Activated CD4-positive, alpha-beta memory T cell treated with anti-CD3 and anti-CD28 coated beads, Interleukin-2, amount 10 ng/mL, durations not matched to agents 7 days and 5 days (primary cell): ENCODE results near the gene XXYLT1. TPM values are rescaled to one million over a fixed set of nuclear protein-coding genes. Genes with fewer than 3 reads are reported as not detected.
A peak's percentile ranks its signal among the peaks of the same experiment; 100 is the strongest.

ENCODE experiments used
- CTCF ChIA-PET: fragments of 350-600 bp; sonication (Branson Sonifier 250); formaldehyde crosslinking; loops from one replicate; lab custom pipeline; 2021; ENCODE audit warnings: antibody characterized with exemption, inconsistent platforms; lab: Charles Lee
- POLR2A ChIA-PET: fragments of 350-600 bp; sonication (Branson Sonifier 250); formaldehyde crosslinking; loops from one replicate; lab custom pipeline; 2021; ENCODE audit warnings: antibody characterized with exemption; lab: Charles Lee
- DNase-seq: peaks from one replicate; pipeline ENCODE4 v3.0.0-alpha.2; 2020
- H3K27ac Mint-ChIP-seq: one replicate; pipeline ENCODE4 v1.8.0; 2021; ENCODE audit warnings: mild to moderate bottlenecking, mixed read lengths
- H3K27me3 Mint-ChIP-seq: one replicate; pipeline ENCODE4 v1.8.0; 2021; ENCODE audit warnings: mixed read lengths
- H3K36me3 Mint-ChIP-seq: one replicate; pipeline ENCODE4 v1.8.0; 2021; ENCODE audit warnings: low read depth, mixed read lengths
- H3K4me1 Mint-ChIP-seq: one replicate; pipeline ENCODE4 v1.8.0; 2021; ENCODE audit warnings: mixed read lengths
- H3K4me3 Mint-ChIP-seq: one replicate; pipeline ENCODE4 v1.8.0; 2021; ENCODE audit warnings: mild to moderate bottlenecking, mixed read lengths
- H3K9me3 Mint-ChIP-seq: one replicate; pipeline ENCODE4 v1.8.0; 2021; ENCODE audit warnings: mixed read lengths
- total RNA-seq, 2 experiments: library from RNA; stranded (reverse); gene quantifications; one replicate each; pipeline ENCODE4 v1.2.3, GENCODE V29; 2021

The XXYLT1 gene
- total RNA-seq, 2 experiments from 2014 or later = 5.0 to 5.6 TPM

DNA sequence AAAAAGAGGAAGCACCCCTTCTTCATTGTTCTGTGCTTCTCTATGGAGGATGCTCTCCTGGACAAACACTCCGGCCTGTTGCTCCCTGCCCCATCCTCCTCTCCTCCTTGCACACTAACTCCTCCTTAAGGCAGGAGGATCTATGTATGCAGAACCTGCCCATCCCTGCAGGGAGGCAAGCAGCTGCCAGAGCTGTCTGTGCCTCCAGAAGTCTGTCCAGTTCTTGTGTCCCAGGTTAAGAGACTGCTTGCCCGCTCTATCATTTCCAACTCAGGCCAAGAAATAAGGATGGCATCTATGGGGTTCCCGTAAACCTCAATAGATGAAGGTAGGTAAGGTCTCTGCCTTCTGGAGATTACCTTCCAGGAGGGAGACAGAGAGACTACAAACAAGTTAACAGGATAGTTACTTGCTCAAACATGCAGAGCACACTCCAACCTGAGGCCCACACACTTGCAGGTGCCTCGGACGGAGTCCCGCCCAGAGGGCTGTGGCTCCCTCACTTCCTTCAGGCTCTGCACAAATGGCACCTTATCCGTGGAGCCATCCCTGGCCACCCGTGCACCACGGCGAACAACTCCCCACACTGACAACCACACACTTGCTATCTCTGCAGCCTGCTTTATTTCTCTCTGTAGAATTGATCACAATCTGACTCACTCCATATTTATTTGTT is 6.9 kb downstream of the XXYLT1 start:
- Mint-ChIP-seq H3K9me3 (no peaks in the 10 kb centered on the region), H3K27ac (no peak overlapping the region), H3K4me3 (no peak overlapping the region), H3K27me3 (no peaks in the 10 kb centered on the region), H3K4me1 (peaks cover 21% of the 10 kb centered on the region), H3K36me3 (no peaks in the 10 kb centered on the region)
- DNase-seq = no peak
- CTCF ChIA-PET = interaction anchor here (0.9 to 3.9 kb wide), 2 partner anchors 8 to 158 kb away, joined by 3 to 74 read pairs; partner anchors contain the start of gene XXYLT1
- POLR2A ChIA-PET = no interaction called here

DNA sequence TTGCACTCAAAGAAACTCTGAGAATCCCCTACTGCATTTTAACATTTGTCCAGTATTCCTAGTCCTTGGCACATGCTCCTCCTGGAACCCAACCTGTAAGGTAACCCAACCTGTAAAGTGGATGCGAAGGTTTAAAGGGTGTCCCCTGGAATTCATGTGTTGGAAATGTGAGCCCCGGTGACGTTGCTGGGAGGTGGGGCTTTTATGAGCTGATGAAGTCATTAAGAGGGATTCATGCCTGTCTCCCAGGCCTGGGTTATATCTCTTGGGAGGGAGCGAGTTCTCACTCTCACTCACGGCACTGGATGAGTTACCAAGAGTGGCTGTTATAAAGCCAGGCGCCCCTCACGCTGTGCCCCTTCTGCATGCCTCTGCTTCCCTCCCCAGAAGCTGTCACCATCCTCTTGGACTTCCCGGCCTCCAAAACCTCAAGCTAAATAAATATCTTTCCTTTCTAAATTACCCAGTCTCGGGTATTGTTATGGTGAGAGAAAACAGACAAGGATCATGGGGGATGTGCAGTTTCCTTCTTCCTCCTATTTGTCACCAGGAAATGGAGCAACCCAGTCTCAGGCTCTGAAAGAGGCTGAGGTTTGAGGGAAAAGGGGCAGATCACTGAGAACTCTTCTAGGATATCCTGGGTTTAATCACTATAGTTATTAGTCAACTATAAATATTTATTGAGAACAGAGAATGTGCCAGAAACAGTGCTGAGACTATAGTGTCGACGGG is 7.6 kb downstream of the XXYLT1 start:
- Mint-ChIP-seq H3K4me3 (no peak overlapping the region), H3K27ac (no peak overlapping the region), H3K9me3 (no peaks in the 10 kb centered on the region), H3K27me3 (no peaks in the 10 kb centered on the region), H3K36me3 (no peaks in the 10 kb centered on the region), H3K4me1 (peaks cover 24% of the 10 kb centered on the region)
- ChIA-PET POLR2A (interaction anchor here (1.6 kb wide), 1 partner anchor 581 kb away, joined by 5 read pairs; no protein-coding TSS in a partner anchor), CTCF (interaction anchor here (0.9 to 3.9 kb wide), 3 partner anchors 9 to 581 kb away, joined by 3 to 74 read pairs (median 5); partner anchors contain the start of gene XXYLT1)
- DNase-seq = no peak

DNA sequence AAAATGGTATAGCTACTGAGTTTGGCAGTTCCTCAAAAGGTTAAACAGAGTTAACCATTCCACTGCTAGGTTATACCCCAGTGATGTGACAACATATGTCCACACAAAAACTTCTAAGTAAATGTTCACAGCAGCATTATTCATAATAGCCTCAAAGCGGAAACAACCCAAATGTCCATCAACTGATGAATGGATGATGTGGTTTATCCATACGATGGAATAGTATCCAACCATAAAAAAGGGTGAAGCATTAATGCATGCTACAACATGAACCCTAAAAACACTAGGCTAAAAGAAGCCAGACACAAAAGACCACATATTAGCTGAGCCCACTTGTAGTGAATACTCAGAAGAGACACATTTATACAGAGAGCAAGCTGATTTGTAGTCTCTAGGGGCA is 9.0 kb downstream of the XXYLT1 start:
- Mint-ChIP-seq H3K4me1 (peaks cover 24% of the 10 kb centered on the region), H3K36me3 (no peaks in the 10 kb centered on the region)
- POLR2A ChIA-PET = interaction anchor here (1.6 to 2.6 kb wide), 2 partner anchors 8 to 579 kb away, joined by 5 to 20 read pairs; partner anchors contain the start of gene XXYLT1

DNA sequence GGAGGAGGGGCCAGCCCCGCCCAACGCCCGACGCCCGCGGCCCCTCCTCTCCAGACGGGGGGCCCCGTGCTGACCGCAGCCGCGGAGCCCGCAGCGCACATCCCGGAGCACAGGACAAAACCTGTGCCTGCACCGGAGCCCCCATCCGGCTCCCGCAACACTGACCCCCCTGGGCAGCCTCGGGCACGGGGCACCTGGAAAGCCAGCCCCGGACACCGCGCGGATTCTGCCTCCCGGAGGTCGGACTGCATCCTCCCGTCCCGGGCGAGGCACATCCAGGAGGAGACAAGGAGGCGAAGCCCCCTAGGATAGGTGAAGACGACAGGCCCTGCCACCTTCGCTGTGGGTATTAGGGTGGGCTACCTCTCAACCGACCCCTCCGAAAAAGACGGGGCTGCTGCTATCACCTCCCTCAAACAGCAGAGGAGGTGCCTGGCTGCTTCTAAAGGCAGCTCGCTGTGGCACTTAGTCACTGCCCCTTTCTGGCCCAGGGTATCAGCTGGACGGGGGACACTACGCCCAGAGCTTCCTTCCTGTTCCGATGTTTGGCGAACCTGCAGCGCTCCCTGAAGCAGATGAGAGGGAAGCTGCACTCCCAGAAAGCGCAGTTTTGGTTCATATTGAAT is 10.6 kb downstream of the XXYLT1 start:
- Mint-ChIP-seq H3K4me3 (peak overlapping the region; percentile 68), H3K36me3 (no peaks in the 10 kb centered on the region), H3K4me1 (peaks cover 24% of the 10 kb centered on the region), H3K27ac (peak overlapping the region; percentile 52), H3K27me3 (no peaks in the 10 kb centered on the region), H3K9me3 (no peaks in the 10 kb centered on the region)
- peak; percentile 41 for DNase-seq
- ChIA-PET CTCF (interaction anchor here (0.5 to 3.9 kb wide), 10 partner anchors 9 to 589 kb away, joined by 3 to 74 read pairs (median 4); partner anchors contain the start of genes LSG1 and XXYLT1), POLR2A (interaction anchor here (0.9 to 2.6 kb wide), 3 partner anchors 10 to 589 kb away, joined by 3 to 20 read pairs (median 4); partner anchors contain the start of genes LSG1 and XXYLT1)

More for the DNA sequence above, 9.0 kb downstream of the XXYLT1 start:
- Mint-ChIP-seq H3K27ac (no peak overlapping the region), H3K9me3 (no peaks in the 10 kb centered on the region), H3K4me3 (no peak overlapping the region), H3K27me3 (no peaks in the 10 kb centered on the region)
- no peak for DNase-seq
- CTCF ChIA-PET = interaction anchor here (1.5 to 3.9 kb wide), 3 partner anchors 10 to 590 kb away, joined by 3 to 74 read pairs (median 15); partner anchors contain the start of genes LSG1 and XXYLT1

DNA sequence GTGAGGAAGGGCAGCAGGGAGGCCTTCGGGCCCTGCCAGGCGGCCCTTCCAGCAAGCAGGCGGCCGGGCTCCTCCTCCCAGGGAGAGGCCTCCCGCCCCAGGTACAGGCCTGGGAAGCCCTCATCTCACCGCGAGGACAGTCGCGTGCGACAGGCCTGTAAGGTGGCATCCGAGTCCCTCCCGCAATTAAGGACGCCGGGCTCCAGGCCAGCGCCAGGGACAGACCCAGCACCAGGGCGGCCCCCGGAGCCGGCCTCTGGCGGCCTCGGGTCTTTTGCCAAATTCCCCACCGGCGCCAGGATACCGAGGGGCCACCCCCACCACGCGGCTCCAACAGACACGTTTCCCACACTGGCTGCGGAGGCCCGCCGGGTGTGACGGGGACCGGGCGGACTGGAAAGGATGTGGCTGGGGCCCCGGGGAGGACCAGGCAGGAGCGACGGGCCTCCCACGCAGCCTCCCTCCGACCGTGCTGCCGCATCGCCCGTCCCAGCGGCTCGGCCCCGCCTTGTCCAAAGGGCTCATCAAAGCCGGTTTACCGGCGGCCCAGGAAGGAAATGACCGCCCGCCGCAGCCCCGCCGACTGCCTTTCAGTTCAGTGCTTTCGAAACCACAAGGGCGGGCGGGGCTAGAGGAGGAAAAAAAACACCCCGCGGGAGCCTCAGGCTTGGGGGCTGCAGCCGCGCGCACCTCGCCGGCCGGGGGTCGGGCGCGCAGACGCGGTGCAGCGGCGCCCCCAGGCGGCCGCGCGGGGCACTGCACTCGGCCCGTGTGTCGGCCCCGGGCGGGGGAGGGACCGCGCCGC is 11.3 kb downstream of the XXYLT1 start:
- H3K27me3 Mint-ChIP-seq = no peaks in the 10 kb centered on the region
- H3K36me3 Mint-ChIP-seq = no peaks in the 10 kb centered on the region
- DNase-seq = peak; percentile 84
- peaks cover 24% of the 10 kb centered on the region for H3K4me1 Mint-ChIP-seq
- H3K9me3 Mint-ChIP-seq = no peaks in the 10 kb centered on the region
- H3K27ac Mint-ChIP-seq = no peak overlapping the region
- ChIA-PET POLR2A (interaction anchor here (0.8 to 2.6 kb wide), 5 partner anchors 11 to 577 kb away, joined by 3 to 20 read pairs (median 3); partner anchors contain the start of gene XXYLT1), CTCF (interaction anchor here (0.8 to 3.9 kb wide), 8 partner anchors 11 to 577 kb away, joined by 3 to 74 read pairs (median 6); partner anchors contain the start of gene XXYLT1)
- H3K4me3 Mint-ChIP-seq = peak overlapping the region; percentile 48

DNA sequence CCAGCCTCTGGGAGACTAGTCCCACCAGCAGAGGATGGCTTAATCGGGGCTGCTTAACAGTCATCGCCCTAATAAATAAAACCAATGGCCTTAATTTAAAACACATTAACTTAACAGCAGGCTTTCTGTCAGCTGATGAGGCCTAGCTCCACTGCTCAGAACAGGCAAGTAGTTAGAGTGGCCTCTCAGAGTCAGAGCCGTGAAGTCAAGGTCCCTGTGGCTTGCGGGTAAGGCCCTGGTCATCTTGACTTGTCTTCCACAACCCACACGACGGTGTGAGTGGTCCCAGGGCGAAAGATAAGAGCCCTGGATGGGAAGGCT is 11.8 kb downstream of the XXYLT1 start:
- H3K27me3 Mint-ChIP-seq = no peaks in the 10 kb centered on the region
- no peaks in the 10 kb centered on the region for H3K9me3 Mint-ChIP-seq
- peak overlapping the region; percentile 32 for H3K4me3 Mint-ChIP-seq
- DNase-seq = no peak
- H3K36me3 Mint-ChIP-seq = no peaks in the 10 kb centered on the region
- H3K27ac Mint-ChIP-seq = peak overlapping the region; percentile 44
- ChIA-PET CTCF (interaction anchor here (0.6 to 1.7 kb wide), 8 partner anchors 11 to 599 kb away, joined by 3 to 13 read pairs (median 4); partner anchors contain the start of genes LSG1 and XXYLT1), POLR2A (interaction anchor here (0.8 to 1.2 kb wide), 5 partner anchors 11 to 576 kb away, joined by 3 to 4 read pairs (median 3); partner anchors contain the start of gene XXYLT1)
- peaks cover 24% of the 10 kb centered on the region for H3K4me1 Mint-ChIP-seq

DNA sequence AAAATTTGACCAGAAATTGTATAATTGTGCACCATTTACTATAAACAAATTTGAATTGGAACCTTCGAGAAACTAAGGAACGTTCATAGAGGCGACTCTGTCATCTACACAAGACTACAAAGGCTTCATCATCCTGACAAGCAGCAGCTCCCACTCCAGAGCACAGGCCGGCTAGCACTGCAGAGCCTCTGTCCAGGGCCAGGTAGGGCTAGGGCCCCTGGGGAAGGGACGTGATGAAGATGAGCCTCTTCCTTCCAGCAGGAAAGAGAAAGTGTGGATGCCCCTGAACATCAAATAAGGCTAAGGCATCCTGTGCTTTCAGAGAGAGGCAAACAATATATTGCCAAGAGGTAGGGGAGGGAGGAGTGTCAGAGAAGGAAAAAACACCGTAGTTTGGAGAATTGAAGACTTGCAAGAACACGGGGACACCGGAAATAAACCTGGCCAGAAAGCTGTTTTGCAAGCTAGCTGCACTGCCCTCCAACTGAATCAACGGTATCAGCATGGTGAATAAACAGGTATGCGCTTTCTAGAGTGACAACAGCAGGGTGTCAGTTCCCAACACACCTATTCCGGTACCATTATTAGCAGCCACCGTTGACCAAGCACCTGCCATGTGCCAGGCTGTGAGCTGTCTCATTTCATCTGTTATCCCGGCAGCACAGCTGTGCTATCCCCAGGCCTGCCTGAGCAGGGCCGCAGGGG is 12.4 kb downstream of the XXYLT1 start:
- CTCF ChIA-PET = interaction anchor here (0.6 to 1.7 kb wide), 8 partner anchors 11 to 598 kb away, joined by 3 to 13 read pairs (median 4); partner anchors contain the start of genes LSG1 and XXYLT1
- H3K27ac Mint-ChIP-seq = peak overlapping the region; percentile 44
- POLR2A ChIA-PET = interaction anchor here (0.8 to 1.2 kb wide), 5 partner anchors 12 to 576 kb away, joined by 3 to 4 read pairs (median 3); partner anchors contain the start of gene XXYLT1
- no peak for DNase-seq
- no peaks in the 10 kb centered on the region for H3K36me3 Mint-ChIP-seq
- peak overlapping the region; percentile 32 for H3K4me3 Mint-ChIP-seq
- H3K4me1 Mint-ChIP-seq = peaks cover 24% of the 10 kb centered on the region
- no peaks in the 10 kb centered on the region for H3K27me3 Mint-ChIP-seq
- H3K9me3 Mint-ChIP-seq = no peaks in the 10 kb centered on the region

DNA sequence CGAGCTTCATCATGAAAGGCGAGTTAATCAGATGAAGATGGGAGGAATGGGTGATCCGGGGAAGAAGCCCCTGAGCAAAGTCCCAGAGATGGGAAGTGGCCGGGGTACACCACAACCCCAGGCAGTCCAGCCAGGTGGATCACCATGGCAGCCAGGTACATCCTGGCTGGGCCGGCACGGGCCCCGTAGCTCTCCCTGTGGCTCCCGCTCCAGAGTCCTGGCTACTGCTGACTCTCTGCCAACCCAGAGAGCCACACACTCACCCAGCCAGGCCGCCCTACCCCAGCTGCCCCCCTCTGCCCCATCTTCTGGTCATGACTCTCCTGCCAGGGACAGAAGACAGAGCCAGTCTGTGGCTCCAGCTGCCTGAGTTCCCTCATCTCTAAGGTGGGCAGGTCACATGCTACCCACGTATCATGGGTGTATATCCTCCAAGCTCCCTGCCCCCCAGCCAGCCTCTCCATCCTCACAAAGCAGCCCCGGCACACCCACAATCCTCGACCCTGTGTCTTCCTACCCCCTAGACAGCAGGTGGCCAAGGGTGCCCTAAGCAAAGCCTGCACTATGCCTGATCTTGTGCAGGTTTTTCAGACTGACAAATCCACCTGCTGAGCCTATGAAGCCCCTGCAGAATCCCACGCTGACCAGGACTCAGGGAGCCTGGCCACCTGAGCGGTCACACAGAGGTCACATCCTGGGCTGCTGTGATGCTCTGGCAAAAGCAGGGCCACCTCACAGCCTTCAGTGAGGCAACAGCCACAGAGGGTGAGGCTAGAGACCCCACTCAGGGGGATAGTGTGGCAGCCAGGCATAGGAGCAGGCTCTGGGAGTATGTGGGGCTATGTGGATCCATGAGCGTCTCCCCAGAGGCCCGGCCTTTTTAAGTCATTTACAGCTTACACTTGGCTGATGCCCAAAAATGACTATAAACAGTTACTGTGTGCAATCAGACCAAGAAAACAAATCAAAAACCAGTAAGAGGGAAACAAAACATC is 13.2 kb downstream of the XXYLT1 start:
- CTCF ChIA-PET = interaction anchor here (1.2 to 3.7 kb wide), 5 partner anchors 13 to 586 kb away, joined by 3 to 18 read pairs (median 9); partner anchors contain the start of genes LSG1 and XXYLT1
- no peaks in the 10 kb centered on the region for H3K36me3 Mint-ChIP-seq
- POLR2A ChIA-PET = interaction anchor here (0.7 to 1.8 kb wide), 4 partner anchors 12 to 586 kb away, joined by 3 to 6 read pairs (median 3); partner anchors contain the start of genes LSG1 and XXYLT1
- peak overlapping the region; percentile 4 for H3K4me3 Mint-ChIP-seq
- H3K4me1 Mint-ChIP-seq = peaks cover 24% of the 10 kb centered on the region
- no peaks in the 10 kb centered on the region for H3K27me3 Mint-ChIP-seq
- H3K27ac Mint-ChIP-seq = no peak overlapping the region
- no peak for DNase-seq
- no peaks in the 10 kb centered on the region for H3K9me3 Mint-ChIP-seq

DNA sequence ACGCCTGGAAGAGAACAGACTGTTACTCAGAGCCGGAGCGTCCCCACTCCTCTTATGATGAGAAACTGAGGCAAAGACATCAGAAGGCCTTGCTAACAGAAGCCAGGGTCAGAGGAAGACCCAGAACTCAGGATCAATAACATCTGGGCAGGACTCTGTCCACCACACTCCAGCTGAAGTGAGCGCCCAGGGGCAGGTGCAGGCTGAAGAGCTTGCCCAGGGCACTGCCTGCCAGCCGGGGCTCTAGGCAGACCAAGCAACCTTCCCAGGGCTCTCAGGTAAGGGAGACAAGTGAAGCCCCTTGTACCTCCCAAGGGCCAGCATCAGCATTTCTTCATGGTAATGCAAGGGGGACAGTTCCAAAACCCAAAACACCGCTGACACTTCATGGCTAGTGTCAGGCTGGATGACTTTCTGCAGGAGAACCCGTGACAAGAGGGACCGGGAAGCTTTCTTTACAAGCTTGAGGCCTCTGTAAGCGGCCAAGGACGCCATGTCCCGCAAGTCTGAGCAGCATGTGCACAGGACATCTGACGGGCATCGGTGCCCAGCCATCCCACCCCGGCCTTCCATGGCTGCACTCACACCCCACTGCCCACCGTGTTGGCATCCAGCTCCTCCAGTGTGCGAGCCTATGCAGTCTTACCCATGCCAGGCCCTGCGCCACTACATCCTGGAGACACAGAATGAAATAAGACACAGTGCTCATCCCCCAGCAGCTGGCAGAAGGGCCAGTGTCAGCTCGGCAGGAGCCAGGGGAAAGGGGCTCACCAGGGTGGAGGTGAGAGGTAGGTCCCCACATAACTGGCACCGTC is 14.1 kb downstream of the XXYLT1 start:
- H3K27me3 Mint-ChIP-seq = no peaks in the 10 kb centered on the region
- H3K4me3 Mint-ChIP-seq = no peak overlapping the region
- POLR2A ChIA-PET = interaction anchor here (0.7 to 1.8 kb wide), 3 partner anchors 13 to 585 kb away, joined by 3 to 6 read pairs (median 3); partner anchors contain the start of gene LSG1
- CTCF ChIA-PET = interaction anchor here (3.7 kb wide), 1 partner anchor 14 kb away, joined by 18 read pairs; the partner anchor contains the start of gene XXYLT1
- no peaks in the 10 kb centered on the region for H3K9me3 Mint-ChIP-seq
- no peak overlapping the region for H3K27ac Mint-ChIP-seq
- no peaks in the 10 kb centered on the region for H3K36me3 Mint-ChIP-seq
- peaks cover 22% of the 10 kb centered on the region for H3K4me1 Mint-ChIP-seq
- DNase-seq = no peak
